B cell (primary cell): Measurements from ENCODE around the gene TNNI3. TPM values are rescaled to one million over a fixed set of nuclear protein-coding genes. Genes with fewer than 3 reads are reported as not detected.

Experiments used
- ATAC-seq: fragments of 200-7000 bp; cut with Tn5 transposase; one replicate; pipeline ENCODE4 v1.10.0; 2021; ENCODE audit warnings: low read depth, mild to moderate bottlenecking, moderate number of reproducible peaks, moderate library complexity
- CTCF ChIA-PET: fragments of 350-600 bp; sonication (Branson Sonifier 250); formaldehyde crosslinking; loops from one replicate; lab custom pipeline; 2021; ENCODE audit warnings: antibody characterized with exemption, inconsistent platforms; lab: Charles Lee
- POLR2A ChIA-PET: fragments of 350-600 bp; sonication (Branson Sonifier 250); formaldehyde crosslinking; loops from one replicate; lab custom pipeline; 2021; ENCODE audit warnings: antibody characterized with exemption; lab: Charles Lee
- DNase-seq: peaks from one replicate; pipeline ENCODE4 v3.0.0; 2013
- H2AFZ ChIP-seq: 2 replicates; pipeline ENCODE4 v1.6.1; 2012; ENCODE audit warnings: mild to moderate bottlenecking, low read depth, low read length; ENCODE audit not compliant: insufficient read depth, poor library complexity, severe bottlenecking
- H3K27ac ChIP-seq, 2 donors: 1 replicate in 1 of 2; 2 replicates in 1 of 2; pipeline ENCODE4 v1.5.1; 2012 to 2013; ENCODE audit warnings: low read length in 2 of 2, mild to moderate bottlenecking in 2 of 2, moderate library complexity in 1 of 2
- H3K27me3 ChIP-seq, 4 experiments: fragments of 200-600 bp in 1 of 4; sonication (generic) in 1 of 4; replicated peaks in 1 of 4; 1 replicate in 2 of 4; 2 replicates in 2 of 4; pipeline versions ENCODE4 v1.6.1 to v1.7.0; 2013 to 2016; ENCODE audit warnings: low read length in 3 of 4, mild to moderate bottlenecking in 2 of 4, mixed read lengths in 1 of 4, moderate library complexity in 1 of 4; ENCODE audit not compliant: insufficient read depth in 4 of 4, control insufficient read depth in 3 of 4; ENCODE audit errors: control extremely low read depth in 1 of 4
- H3K36me3 ChIP-seq, 2 experiments: replicated peaks in 1 of 2; 1 replicate in 1 of 2; 2 replicates in 1 of 2; pipeline versions ENCODE4 v1.6.1 to v1.7.1; 2013; ENCODE audit warnings: low read length in 1 of 2; ENCODE audit not compliant: insufficient read depth in 2 of 2, control insufficient read depth in 1 of 2; ENCODE audit errors: control extremely low read depth in 1 of 2, extremely low read depth in 1 of 2
- H3K4me1 ChIP-seq, 2 donors: fragments of 200-600 bp in 1 of 2; sonication (generic) in 1 of 2; 1 replicate in 1 of 2; 2 replicates in 1 of 2; pipeline versions ENCODE4 v1.5.1 to v1.6.1; 2013 to 2017; ENCODE audit warnings: low read length in 2 of 2; ENCODE audit not compliant: control insufficient read depth in 2 of 2, insufficient read depth in 2 of 2
- H3K4me2 ChIP-seq: replicated peaks from 2 replicates; pipeline ENCODE3; 2012; ENCODE audit warnings: mild to moderate bottlenecking, low read depth, low read length; ENCODE audit not compliant: poor library complexity, severe bottlenecking
- H3K4me3 ChIP-seq, 5 experiments: fragments of 200-600 bp in 1 of 5; sonication (generic) in 1 of 5; 1 replicate in 3 of 5; 2 replicates in 2 of 5; pipeline versions ENCODE4 v1.5.1 to v1.7.0; 2011 to 2016; ENCODE audit warnings: low read length in 4 of 5, mild to moderate bottlenecking in 4 of 5, low read depth in 2 of 5, control low read depth in 1 of 5, moderate library complexity in 1 of 5; ENCODE audit not compliant: insufficient read depth in 1 of 5; ENCODE audit errors: control extremely low read depth in 1 of 5, extremely low read depth in 1 of 5
- H3K79me2 ChIP-seq: fragments of 200-600 bp; sonication (generic); one replicate; pipeline ENCODE4 v1.6.0; 2016; ENCODE audit warnings: low read length; ENCODE audit not compliant: control insufficient read depth, insufficient read depth
- H3K9ac ChIP-seq: fragments of 200-600 bp; sonication (generic); 2 replicates; pipeline ENCODE4 v1.6.1; 2017; ENCODE audit warnings: mild to moderate bottlenecking, low read length, moderate library complexity
- H3K9me3 ChIP-seq, 3 donors: one replicate each; pipeline versions ENCODE4 v1.6.1 to v1.7.1; 2013; ENCODE audit warnings: low read length in 2 of 3; ENCODE audit not compliant: control insufficient read depth in 2 of 3, insufficient read depth in 1 of 3; ENCODE audit errors: control extremely low read depth in 1 of 3
- H4K20me1 ChIP-seq: 2 replicates; pipeline ENCODE4 v1.6.0; 2012; ENCODE audit warnings: mild to moderate bottlenecking, low read length; ENCODE audit not compliant: insufficient read depth, control insufficient read depth, poor library complexity, severe bottlenecking
- H3K27ac Mint-ChIP-seq: one replicate; pipeline ENCODE4 v1.8.0; 2021; ENCODE audit warnings: mixed read lengths
- H3K27me3 Mint-ChIP-seq: one replicate; pipeline ENCODE4 v1.8.0; 2021; ENCODE audit warnings: mixed read lengths
- H3K4me1 Mint-ChIP-seq: one replicate; pipeline ENCODE4 v1.8.0; 2021; ENCODE audit warnings: mixed read lengths
- H3K4me3 Mint-ChIP-seq: one replicate; pipeline ENCODE4 v1.8.0; 2021; ENCODE audit warnings: mixed read lengths
- H3K9me3 Mint-ChIP-seq: one replicate; pipeline ENCODE4 v1.8.0; 2022; ENCODE audit warnings: mixed read lengths; ENCODE audit not compliant: insufficient read depth
- EZH2 ChIP-seq: IDR thresholded peaks from 2 replicates; pipeline ENCODE4 v1.6.1; 2012; ENCODE audit warnings: borderline replicate concordance, low read depth, mild to moderate bottlenecking, moderate library complexity, low read length; ENCODE audit not compliant: insufficient read depth, poor library complexity, severe bottlenecking
- WGBS: methylation state at CpG from one replicate; pipeline ENCODE4 v1.1.5; 2013; ENCODE audit warnings: missing lambda C conversion rate; ENCODE audit not compliant: insufficient coverage; 5-methylcytosine and 5-hydroxymethylcytosine counted together
- intact Hi-C: fragments of 100-400 bp; cut with micrococcal nuclease; formaldehyde crosslinking; loops from one replicate; pipeline ENCODE4 v1.10.0; 2022
- polyA plus RNA-seq: library from polyadenylated mRNA; depleted of rRNA; stranded (reverse); fragments of >200 nt; gene quantifications from 2 replicates; pipeline ENCODE4 v1.2.3, GENCODE V29; 2012
- small RNA-seq: library from RNA; depleted of rRNA; stranded (forward); fragments of <200 nt; gene quantifications from one replicate; pipeline ENCODE3, GENCODE V24; 2012; ENCODE audit warnings: low replicate concordance, low read depth; ENCODE audit not compliant: insufficient read length
- total RNA-seq, 2 donors: library from RNA; stranded (reverse); fragments of 120-200 nt in 1 of 2; gene quantifications; 1 replicate in 1 of 2; 2 replicates in 1 of 2; pipeline versions ENCODE4 v1.2.3 to v1.2.4, GENCODE V29; 2013 to 2022

TNNI3 gene
- total and polyA plus RNA-seq, 2 donors (not counting 1 experiment from before 2014, with no cell fraction given): not detected

GRCh38 chr19:55103190-55103589, 54.3 kb downstream of the TNNI3 start:
- ChIA-PET CTCF (interaction anchor here (1.3 kb wide), 1 partner anchor 15 kb away, joined by 4 read pairs; no protein-coding TSS in a partner anchor), POLR2A (no interaction called here)
- Mint-ChIP-seq H3K27me3 (no peaks in the 10 kb centered on the region), H3K4me1 (peaks cover 1% of the 10 kb centered on the region), H3K9me3 (no peaks in the 10 kb centered on the region), H3K27ac (no peak overlapping the region), H3K4me3 (no peak overlapping the region)
- peaks cover 0 to 9% (median 3%) of the 10 kb centered on the region in 3 donors for H3K9me3 ChIP-seq
- peaks cover 1 to 49% of the 10 kb centered on the region in 2 experiments for H3K36me3 ChIP-seq
- no peak for DNase-seq
- ATAC-seq: no peak
- peaks cover 13% of the 10 kb centered on the region for H3K79me2 ChIP-seq
- no peak overlapping the region for H3K27ac ChIP-seq
- 95% methylated on average over 8 of the region's 9 CpGs for WGBS
- intact Hi-C loops: no loop called here
- no peak overlapping the region for H2AFZ ChIP-seq
- H3K4me2 ChIP-seq: no peak overlapping the region
- H3K9ac ChIP-seq: no peak overlapping the region
- no peak overlapping the region for H3K4me3 ChIP-seq
- TF ChIP-seq EZH2: no peak
- peaks cover 33% of the 10 kb centered on the region for H4K20me1 ChIP-seq
- peaks cover 0 to 3% of the 10 kb centered on the region in 2 donors for H3K4me1 ChIP-seq
- H3K27me3 ChIP-seq: no peaks in the 10 kb centered on the region

Small RNA genes lying within 50 kb of the gene (small RNA-seq; reads per million reads assigned to genes)
- not detected for gene MIR7975
- not detected for gene RF01210

Other genes starting within 250 kb of the TNNI3 start
- 0.07 TPM in 1 of 2 replicates, not detected in the other for gene NLRP7, start 210.2 kb downstream of the TNNI3 start, total RNA-seq
- gene NLRP7, start 210.2 kb downstream of the TNNI3 start, polyA plus RNA-seq: 0.07 and 0.13 TPM in 2 replicates
- gene NLRP2, start 191.4 kb downstream of the TNNI3 start, total RNA-seq: 17.1 and 19.2 TPM in 2 replicates
- gene NLRP2, start 191.4 kb downstream of the TNNI3 start, polyA plus RNA-seq: 1.9 and 13.8 TPM in 2 replicates
- 0.20 TPM in 1 of 2 replicates, not detected in the other for gene GP6, start 119.5 kb downstream of the TNNI3 start, total RNA-seq
- 0.43 and 0.55 TPM in 2 replicates for gene GP6, start 119.5 kb downstream of the TNNI3 start, polyA plus RNA-seq
- 17.5 and 20.2 TPM in 2 replicates for gene RDH13, start 94.6 kb downstream of the TNNI3 start, total RNA-seq
- 13.4 and 20.4 TPM in 2 replicates for gene RDH13, start 94.6 kb downstream of the TNNI3 start, polyA plus RNA-seq
- 1.0 and 1.3 TPM in 2 replicates for gene EPS8L1, start 81.9 kb downstream of the TNNI3 start, total RNA-seq
- gene EPS8L1, start 81.9 kb downstream of the TNNI3 start, polyA plus RNA-seq: 0.39 and 0.72 TPM in 2 replicates
- gene PPP1R12C, start 40.1 kb downstream of the TNNI3 start, total RNA-seq: 174 and 179 TPM in 2 replicates
- gene PPP1R12C, start 40.1 kb downstream of the TNNI3 start, polyA plus RNA-seq: 145 and 231 TPM in 2 replicates
- not detected in 2 replicates for gene TNNT1, start 8.5 kb downstream of the TNNI3 start, total RNA-seq
- not detected in 2 replicates for gene TNNT1, start 8.5 kb downstream of the TNNI3 start, polyA plus RNA-seq
- gene DNAAF3, start 8.9 kb upstream of the TNNI3 start, total RNA-seq: not detected in 2 replicates
- gene DNAAF3, start 8.9 kb upstream of the TNNI3 start, polyA plus RNA-seq: not detected in 2 replicates
- 0.94 and 1.2 TPM in 2 replicates for gene SYT5, start 22.6 kb upstream of the TNNI3 start, total RNA-seq
- 0.27 and 1.5 TPM in 2 replicates for gene SYT5, start 22.6 kb upstream of the TNNI3 start, polyA plus RNA-seq
- not detected in 2 replicates for gene PTPRH, start 51.8 kb upstream of the TNNI3 start, total RNA-seq
- gene PTPRH, start 51.8 kb upstream of the TNNI3 start, polyA plus RNA-seq: not detected in 2 replicates
- gene TMEM86B, start 71.0 kb upstream of the TNNI3 start, total RNA-seq: 19.4 and 20.7 TPM in 2 replicates
- 13.6 and 14.5 TPM in 2 replicates for gene TMEM86B, start 71.0 kb upstream of the TNNI3 start, polyA plus RNA-seq
- 193 and 195 TPM in 2 replicates for gene PPP6R1, start 101.3 kb upstream of the TNNI3 start, total RNA-seq
- 122 and 125 TPM in 2 replicates for gene PPP6R1, start 101.3 kb upstream of the TNNI3 start, polyA plus RNA-seq
- gene HSPBP1, start 122.4 kb upstream of the TNNI3 start, total RNA-seq: 15.6 and 18.2 TPM in 2 replicates
- 18.9 and 19.0 TPM in 2 replicates for gene HSPBP1, start 122.4 kb upstream of the TNNI3 start, polyA plus RNA-seq
- 0.94 and 1.7 TPM in 2 replicates for gene BRSK1, start 126.3 kb upstream of the TNNI3 start, total RNA-seq
- 1.4 and 4.0 TPM in 2 replicates for gene BRSK1, start 126.3 kb upstream of the TNNI3 start, polyA plus RNA-seq
- not detected in 2 replicates for gene TMEM150B, start 167.6 kb upstream of the TNNI3 start, total RNA-seq
- gene TMEM150B, start 167.6 kb upstream of the TNNI3 start, polyA plus RNA-seq: 1.4 TPM in 1 of 2 replicates, not detected in the other
- 19.6 and 22.2 TPM in 2 replicates for gene KMT5C, start 182.1 kb upstream of the TNNI3 start, total RNA-seq
- gene KMT5C, start 182.1 kb upstream of the TNNI3 start, polyA plus RNA-seq: 23.6 and 37.8 TPM in 2 replicates
- gene COX6B2, start 197.0 kb upstream of the TNNI3 start, total RNA-seq: not detected in 2 replicates
- 0.07 TPM in 1 of 2 replicates, not detected in the other for gene COX6B2, start 197.0 kb upstream of the TNNI3 start, polyA plus RNA-seq
- gene GARIN5B, start 205.5 kb upstream of the TNNI3 start, total RNA-seq: not detected in 2 replicates
- not detected in 2 replicates for gene GARIN5B, start 205.5 kb upstream of the TNNI3 start, polyA plus RNA-seq
- gene IL11, start 212.7 kb upstream of the TNNI3 start, total RNA-seq: not detected in 2 replicates
- gene IL11, start 212.7 kb upstream of the TNNI3 start, polyA plus RNA-seq: 0.13 TPM in 1 of 2 replicates, not detected in the other
- not detected in 2 replicates for gene TMEM190, start 219.1 kb upstream of the TNNI3 start, total RNA-seq
- gene TMEM190, start 219.1 kb upstream of the TNNI3 start, polyA plus RNA-seq: not detected in 2 replicates
- 4.3 and 4.7 TPM in 2 replicates for gene TMEM238, start 226.6 kb upstream of the TNNI3 start, total RNA-seq
- gene TMEM238, start 226.6 kb upstream of the TNNI3 start, polyA plus RNA-seq: 0.76 and 2.7 TPM in 2 replicates
- 2,397 and 2,578 TPM in 2 replicates for gene RPL28, start 228.2 kb upstream of the TNNI3 start, total RNA-seq
- gene RPL28, start 228.2 kb upstream of the TNNI3 start, polyA plus RNA-seq: 4,661 and 8,441 TPM in 2 replicates